Activated CD4-positive, alpha-beta T cell treated with anti-CD3 and anti-CD28 coated beads, Interleukin-2, Interleukin-4, amounts not matched to agents 100 ng/mL and 50 ng/mL, durations not matched to agents 16 hours and 8 hours (primary cell): ENCODE data around the gene PRR30.

ENCODE experiments used
- DNase-seq: peaks from one replicate; pipeline ENCODE4 v3.0.0-alpha.2; 2020; ENCODE audit warnings: low spot score

Gene PRR30

DNA sequence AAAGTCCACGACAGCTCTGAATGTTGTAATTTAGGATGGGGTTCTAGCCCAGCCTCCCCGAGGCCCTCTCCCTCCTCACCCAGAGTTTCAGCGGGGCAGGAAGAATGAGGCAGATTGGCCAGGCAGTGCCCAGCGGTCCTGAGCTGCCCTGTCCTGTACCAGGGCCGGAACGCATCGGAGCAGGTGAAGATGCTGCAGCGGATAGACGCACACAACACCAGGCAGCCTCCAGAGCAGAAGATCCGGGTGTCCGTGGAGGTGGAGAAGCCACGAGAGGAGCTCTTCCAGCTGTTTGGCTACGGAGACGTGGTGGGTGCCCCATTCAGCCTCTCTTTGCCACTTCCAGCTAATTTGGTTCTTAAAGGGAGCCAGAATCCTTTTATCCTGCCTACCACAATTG lies 41.9 kb downstream of the PRR30 start:
- no peak for DNase-seq

DNA sequence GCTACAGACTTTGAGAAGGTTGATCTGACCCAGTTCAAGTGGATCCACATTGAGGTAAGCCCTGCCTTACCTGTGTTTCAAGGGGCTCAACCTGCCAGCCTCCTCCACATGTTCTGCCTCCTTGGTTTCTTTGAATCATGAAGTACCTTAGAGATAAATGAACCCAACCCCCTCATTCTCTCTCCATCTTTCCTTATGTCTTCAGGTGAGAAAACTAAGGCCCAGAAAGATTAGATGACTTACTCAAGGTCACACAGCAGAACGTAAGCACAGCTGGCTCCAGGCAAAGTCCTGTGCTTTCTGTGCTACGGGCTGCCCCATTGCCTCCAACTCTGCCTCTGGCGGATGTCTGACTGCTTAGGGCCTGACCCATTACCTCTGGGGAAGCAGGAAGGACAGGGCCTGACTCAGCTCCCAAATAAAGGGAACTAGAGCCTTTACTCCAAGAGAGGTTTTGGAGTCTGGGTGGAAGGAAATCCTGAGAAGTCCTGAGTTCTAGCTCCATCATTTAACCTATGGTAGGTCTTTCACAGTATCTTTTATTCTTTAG lies 42.4 kb downstream of the PRR30 start:
- DNase-seq, result no peak

DNA sequence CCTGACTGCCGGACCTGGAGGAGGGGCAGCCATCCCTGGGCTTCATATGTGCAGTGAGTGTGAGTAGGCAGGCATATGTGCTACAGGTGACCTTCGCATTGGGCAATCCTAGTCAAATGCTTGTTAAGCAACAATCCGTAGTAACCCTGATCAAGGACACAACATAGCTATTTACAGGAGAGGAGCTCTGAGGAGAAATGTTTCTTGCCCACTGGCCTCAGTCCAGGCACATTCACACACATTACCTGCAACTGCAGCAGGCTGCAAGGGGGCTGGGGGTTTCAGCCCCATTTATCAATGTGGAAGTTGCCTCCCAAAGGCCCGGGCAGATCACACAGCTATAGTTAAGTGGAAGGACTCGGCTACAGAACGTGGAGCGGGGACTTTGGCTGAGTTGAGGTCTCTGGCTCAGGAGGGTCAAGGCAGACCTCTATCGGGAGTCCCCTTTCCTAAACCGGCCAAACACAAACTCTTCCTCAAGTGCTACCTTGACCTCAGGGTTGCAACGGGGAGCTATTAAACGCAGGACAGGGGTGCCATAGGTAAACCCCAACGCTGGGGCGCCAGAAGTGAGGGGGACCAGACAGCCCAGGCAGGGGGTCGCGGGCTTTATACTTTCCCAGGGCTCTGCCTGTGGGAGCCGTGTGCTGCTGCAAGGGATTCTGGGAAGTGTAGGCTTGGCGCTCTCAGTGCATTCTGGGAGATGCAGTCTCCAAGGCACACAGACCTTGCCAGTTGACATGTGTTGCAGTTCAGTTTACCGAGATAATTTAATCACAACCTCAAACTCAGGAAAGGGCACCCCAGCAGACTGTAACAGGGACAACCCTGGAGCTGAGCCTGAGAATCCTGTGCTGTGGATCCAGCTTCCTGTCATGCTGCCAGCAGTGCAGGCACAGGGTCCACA lies 43.2 kb downstream of the PRR30 start:
- peak; percentile 56 for DNase-seq

DNA sequence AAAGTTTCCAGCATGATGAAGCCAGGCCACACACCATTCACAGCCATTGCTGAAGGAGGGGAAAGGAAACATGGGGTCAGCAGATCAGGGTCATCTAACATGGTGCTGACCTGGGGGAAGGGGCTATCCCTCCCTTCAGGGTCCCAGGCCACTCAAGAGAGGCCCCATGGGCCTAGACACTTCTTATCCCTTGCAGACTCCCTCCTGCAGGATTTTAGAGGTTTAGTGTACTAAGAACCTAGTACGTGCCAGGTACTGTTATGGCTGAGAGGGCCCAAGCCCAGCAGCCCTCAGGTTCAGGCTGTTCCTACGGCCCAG lies 43.8 kb downstream of the PRR30 start:
- DNase-seq, result no peak

DNA sequence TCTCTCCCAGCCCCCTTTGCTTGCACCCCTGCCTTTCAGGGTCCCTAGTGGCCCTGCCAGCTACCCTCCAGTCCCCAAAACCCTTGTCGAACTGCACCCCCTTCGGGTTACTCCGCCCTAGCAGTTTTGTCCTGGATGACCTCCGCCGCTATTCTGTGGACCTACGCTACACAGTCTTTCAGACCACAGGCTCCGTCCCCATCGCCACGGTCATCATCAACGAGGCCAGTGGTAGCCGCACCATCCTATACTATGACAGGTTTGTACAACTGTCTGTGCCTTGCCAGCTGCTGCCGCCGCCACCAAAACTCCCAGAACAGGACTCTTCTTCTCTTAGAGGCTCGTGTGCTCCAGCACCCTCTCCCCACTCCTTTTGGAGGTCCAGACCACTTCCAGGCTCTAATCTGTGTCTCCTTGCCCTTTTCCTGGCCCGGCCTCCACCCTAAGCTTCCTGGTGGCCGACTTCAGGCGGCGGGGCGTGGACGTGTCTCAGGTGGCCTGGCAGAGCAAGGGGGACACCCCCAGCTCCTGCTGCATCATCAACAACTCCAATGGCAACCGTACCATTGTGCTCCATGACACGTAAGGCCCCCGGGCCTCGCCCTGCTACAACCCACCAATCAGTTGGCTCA lies 44.7 kb downstream of the PRR30 start:
- no peak for DNase-seq

DNA sequence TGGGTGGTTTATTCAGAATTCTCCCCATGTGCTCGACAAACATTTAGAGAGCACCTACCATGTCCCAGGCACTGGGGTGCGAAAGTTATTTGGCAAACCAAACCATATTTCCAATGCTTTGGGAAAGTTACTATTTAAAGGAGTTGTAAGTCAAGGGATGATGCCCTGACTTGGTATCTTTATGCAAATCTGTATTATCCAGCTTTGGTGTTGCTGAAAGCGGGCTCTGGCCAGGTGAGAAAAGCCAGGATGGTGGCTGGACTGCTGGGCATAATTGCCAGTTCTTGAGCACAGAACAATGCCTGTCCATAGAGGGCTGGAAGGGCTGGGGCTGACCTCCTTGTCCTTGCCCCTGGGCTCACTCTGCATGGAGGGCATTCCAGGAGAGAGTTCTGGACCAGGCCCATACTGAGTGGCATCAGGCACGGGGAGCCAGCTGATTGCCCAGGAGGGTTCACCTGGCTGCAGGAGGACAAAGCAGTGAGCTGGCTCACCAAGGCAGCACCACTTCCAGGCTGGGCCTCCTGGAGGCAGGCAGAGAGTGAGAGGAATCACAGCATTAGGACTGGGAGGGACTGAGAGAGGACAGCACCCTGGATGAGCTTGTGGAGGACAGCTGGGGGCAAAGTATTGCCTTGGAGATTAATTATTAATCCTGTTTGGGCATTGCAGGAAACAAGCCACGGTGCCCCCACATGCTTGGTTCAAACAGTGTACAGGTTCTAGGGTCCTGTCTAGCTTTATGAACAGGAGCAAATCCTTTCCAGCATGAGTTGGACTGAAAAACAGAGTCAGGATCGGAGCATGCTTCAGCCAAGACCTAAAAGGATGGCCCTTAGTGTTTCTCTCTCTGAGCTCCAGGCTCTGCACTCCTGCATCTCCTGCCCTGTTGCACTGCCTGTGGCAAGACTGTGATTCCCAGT lies 45.5 kb downstream of the PRR30 start:
- DNase-seq, result no peak

DNA sequence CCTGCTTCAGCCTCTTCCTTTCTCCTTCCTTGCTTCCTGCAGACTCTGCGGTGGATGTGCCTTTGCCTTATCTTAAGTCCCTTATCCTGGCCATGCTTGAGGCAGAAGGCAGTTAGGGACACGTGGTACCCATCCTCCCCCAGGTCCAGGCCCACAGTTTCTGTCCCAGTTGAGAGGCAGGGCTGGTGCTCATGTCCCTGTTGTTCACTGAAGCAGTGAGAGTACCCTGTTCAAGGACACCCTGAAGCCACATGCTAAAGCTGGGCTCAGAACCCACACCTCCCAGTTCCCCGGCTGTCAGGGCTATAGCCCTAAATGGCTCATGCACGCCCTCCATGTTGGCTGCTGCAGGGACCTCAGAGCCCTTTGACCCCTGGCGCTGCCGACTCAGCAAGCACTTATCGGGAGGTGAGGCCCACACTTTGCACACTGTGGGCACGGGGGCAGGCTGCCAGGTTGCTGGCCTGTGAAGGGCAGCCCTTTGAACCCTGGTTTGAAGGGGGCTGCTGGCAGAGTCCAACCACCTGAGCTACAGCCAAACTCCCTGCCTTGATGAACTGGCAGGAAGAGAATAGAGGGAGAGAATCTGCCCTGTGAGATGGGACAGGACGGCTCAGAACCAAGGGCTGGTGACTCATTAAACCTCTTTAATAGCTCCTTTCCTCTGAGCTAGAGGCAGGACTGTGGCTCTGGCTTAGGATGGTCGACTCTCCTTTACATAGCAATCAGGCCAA lies 46.3 kb downstream of the PRR30 start:
- DNase-seq, result no peak

DNA sequence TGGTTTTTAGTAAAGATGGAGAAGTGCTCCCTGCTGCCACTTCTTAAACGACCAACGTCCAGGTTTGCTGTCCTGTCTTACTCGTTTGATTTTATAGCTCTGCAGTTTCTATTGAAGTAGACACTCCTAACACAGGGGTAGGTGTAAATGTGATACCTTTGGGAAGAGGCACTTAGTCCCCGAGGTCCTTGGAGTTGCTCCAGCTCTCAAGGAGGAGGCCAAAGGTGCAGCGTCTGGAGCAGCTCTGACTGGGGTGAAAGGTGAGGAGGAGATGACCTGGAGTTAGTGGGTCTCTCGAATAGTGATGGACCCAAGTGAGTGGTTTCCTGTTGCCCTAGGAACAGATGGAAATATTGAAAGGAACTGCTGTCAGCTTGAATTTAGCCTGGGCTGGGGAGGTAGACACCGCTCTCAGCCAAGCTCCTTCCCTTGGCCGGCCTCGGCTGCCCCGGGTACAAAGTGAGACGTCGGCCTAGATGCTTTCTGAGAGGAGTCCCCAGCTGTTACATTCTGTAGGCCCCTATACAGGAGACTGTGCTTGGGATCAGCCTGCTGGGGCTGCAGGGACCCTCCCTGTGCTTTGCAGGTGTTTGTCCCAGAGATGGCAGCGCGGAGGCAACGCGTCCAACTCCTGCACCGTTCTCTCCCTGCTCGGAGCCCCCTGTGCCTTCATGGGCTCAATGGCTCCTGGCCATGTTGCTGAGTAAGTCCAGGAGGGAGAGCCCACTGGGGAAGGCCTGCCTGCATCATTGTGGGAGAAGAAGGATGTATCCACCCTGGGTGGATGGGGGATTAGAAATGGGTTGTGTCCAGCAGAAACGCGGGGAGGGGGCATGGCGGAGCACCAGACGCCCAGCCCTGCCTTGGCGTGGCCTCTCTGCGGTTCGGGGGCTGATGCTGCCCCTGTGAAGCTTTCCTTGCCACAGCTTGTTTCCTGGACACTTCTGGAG lies 47.2 kb downstream of the PRR30 start:
- DNase-seq, result no peak

DNA sequence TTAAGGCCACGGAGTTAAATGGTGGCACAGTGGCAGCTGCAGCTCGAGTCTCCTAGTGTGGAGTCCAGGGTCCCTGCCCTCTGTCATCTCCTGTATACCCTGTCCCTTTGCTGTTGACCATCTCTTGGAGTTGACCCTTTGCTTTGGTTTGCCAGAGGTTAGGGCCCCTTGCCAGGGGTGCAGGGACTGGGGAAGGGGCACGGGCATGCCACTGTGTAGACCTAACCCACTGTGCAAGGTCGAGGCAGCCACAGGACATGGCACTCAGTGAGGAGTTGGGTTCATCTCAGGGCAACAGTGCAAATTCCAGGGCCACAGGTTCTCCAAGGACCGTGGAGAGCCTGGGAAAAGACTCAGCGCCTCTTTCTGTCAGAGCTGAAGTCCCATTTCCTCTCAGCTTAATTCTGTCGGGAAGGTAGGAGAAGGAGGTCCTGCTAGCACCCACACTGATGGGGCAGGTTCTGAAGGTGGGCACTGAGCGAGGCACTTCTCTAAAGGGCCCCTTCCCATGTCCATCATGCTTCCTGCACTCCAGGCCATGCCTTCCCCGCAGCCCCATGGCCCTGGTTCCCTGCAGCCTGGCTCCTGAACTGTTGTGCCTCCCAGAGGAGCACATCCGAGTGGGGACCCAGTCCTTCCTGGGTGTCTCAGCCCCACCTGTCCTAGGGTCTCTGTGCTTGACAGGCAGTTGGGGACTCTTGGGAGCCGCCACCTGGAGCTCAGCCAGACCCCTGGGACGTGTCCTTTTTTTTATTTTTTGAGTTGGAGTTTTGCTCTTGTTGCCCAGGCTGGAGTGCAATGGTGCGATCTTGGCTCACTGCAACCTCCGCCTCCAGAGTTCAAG lies 49.9 kb downstream of the PRR30 start:
- no peak for DNase-seq

DNA sequence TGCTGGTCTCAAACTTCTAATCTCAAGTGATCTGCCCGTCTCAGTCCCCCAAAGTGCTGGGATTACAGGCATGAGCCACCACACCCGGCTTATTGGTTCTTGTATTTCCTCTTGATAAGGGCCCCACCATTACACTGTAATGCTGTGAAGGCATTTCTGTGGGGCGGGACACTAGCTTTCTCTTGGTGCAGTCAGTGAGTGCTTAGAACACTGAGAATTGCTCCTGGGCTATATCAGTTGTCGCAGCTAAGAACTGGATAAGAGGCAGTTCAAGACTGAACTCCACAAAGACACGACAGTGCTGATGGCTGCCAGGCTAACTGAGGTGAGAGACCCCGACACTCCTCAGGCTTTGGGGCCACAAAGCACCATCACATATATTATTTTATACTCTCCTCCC lies 50.6 kb downstream of the PRR30 start:
- no peak for DNase-seq

DNA sequence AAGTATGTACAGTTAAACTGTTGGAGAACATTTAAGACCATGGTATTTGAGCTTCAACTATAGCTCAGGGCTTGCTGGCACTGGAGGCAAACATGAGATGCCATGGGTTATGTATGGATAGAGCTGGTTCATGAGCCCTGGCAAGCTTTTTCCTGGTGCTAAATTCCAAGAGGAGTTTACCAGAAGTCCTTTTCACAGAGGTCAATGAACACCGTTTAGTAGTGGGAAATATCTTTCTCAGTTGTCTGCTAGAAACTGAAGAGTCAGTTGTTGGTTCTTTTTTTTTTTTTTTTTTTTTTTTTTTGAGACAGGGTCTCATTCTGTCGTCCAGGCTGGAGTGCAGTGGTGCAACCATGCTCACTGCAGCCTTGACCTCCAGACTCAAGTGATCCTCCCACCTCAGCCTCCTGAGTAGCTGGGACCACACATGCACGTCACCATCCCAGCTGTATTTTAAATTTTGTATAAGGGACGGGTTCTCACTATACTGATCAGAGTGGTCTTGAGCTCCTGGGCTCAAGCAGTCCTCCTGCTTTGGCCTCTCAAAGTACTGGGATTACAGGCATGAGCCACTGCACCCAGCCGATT lies 51.3 kb downstream of the PRR30 start:
- no peak for DNase-seq
